ENCODE results near the gene CLPSL1. TPM values are rescaled to one million over a fixed set of nuclear protein-coding genes. Genes with fewer than 3 reads are reported as not detected.

Gene CLPSL1
- total and polyA plus RNA-seq, 2 donors (not counting 1 experiment from before 2014, with no cell fraction given), result not detected

GRCh38 chr6:35781290-35781689 lies 471 bp downstream of the CLPSL1 start:
- Histone ChIP-seq H3K27me3 (replicated peaks in 1 of 4; ENCODE audit: control extremely low read depth in 1 of 4, control insufficient read depth in 3 of 4, insufficient read depth in 4 of 4, low read length in 3 of 4) (peaks cover 0 to 15% (median 2%) of the 10 kb centered on the region in 4 experiments), H3K4me2 (replicated peaks; ENCODE audit: low read depth, low read length, poor library complexity, severe bottlenecking) (no peak overlapping the region), H2AFZ (ENCODE audit: insufficient read depth, low read depth, low read length, poor library complexity, severe bottlenecking) (no peak overlapping the region), H3K4me3 (ENCODE audit: control extremely low read depth in 1 of 5, extremely low read depth in 1 of 5, insufficient read depth in 1 of 5, low read depth in 2 of 5, low read length in 4 of 5) (no peak overlapping the region), H3K9me3 (ENCODE audit: control extremely low read depth in 1 of 3, control insufficient read depth in 2 of 3, insufficient read depth in 1 of 3, low read length in 2 of 3) (no peaks in the 10 kb centered on the region), H3K79me2 (ENCODE audit: control insufficient read depth, insufficient read depth, low read length) (no peaks in the 10 kb centered on the region), H3K4me1 (ENCODE audit: control insufficient read depth in 2 of 2, insufficient read depth in 2 of 2, low read length in 2 of 2) (peaks cover 6 to 11% of the 10 kb centered on the region in 2 donors), H3K27ac (ENCODE audit: low read length in 2 of 2) (no peak overlapping the region), H4K20me1 (ENCODE audit: control insufficient read depth, insufficient read depth, low read length, poor library complexity, severe bottlenecking) (no peaks in the 10 kb centered on the region), H3K36me3 (replicated peaks in 1 of 2; ENCODE audit: control extremely low read depth in 1 of 2, control insufficient read depth in 1 of 2, extremely low read depth in 1 of 2, insufficient read depth in 2 of 2, low read length in 1 of 2) (no peaks in the 10 kb centered on the region), H3K9ac (ENCODE audit: low read length) (no peak overlapping the region)
- intact Hi-C loops (cut with micrococcal nuclease), result no loop called here
- Mint-ChIP-seq H3K27ac (no peak overlapping the region), H3K9me3 (ENCODE audit: insufficient read depth) (no peaks in the 10 kb centered on the region), H3K4me3 (no peak overlapping the region), H3K4me1 (peaks cover 11% of the 10 kb centered on the region), H3K27me3 (peaks cover 29% of the 10 kb centered on the region)
- POLR2A ChIA-PET, result interaction anchor here (0.6 kb wide), 1 partner anchor 403 kb away, joined by 4 read pairs; no protein-coding TSS in a partner anchor
- 71% methylated on average over 1 of the region's 2 CpGs for WGBS (ENCODE audit: insufficient coverage)
- ATAC-seq (ENCODE audit: low read depth) (no peak), DNase-seq (no peak)
- CTCF ChIA-PET, result no interaction called here
- TF ChIP-seq CTCF (IDR thresholded peaks at IDR 0.05) (no peak), EZH2 (IDR thresholded peaks at IDR 0.05; ENCODE audit: borderline replicate concordance, insufficient read depth, low read depth, low read length, poor library complexity, severe bottlenecking) (no peak)

GRCh38 chr6:35782424-35782823 lies 1.6 kb downstream of the CLPSL1 start:
- Histone ChIP-seq H4K20me1 (ENCODE audit: control insufficient read depth, insufficient read depth, low read length, poor library complexity, severe bottlenecking) (no peaks in the 10 kb centered on the region), H3K36me3 (replicated peaks in 1 of 2; ENCODE audit: control extremely low read depth in 1 of 2, control insufficient read depth in 1 of 2, extremely low read depth in 1 of 2, insufficient read depth in 2 of 2, low read length in 1 of 2) (no peaks in the 10 kb centered on the region), H3K9ac (ENCODE audit: low read length) (no peak overlapping the region), H3K4me1 (ENCODE audit: control insufficient read depth in 2 of 2, insufficient read depth in 2 of 2, low read length in 2 of 2) (peaks cover 2 to 4% of the 10 kb centered on the region in 2 donors), H3K4me2 (replicated peaks; ENCODE audit: low read depth, low read length, poor library complexity, severe bottlenecking) (no peak overlapping the region), H3K4me3 (ENCODE audit: control extremely low read depth in 1 of 5, extremely low read depth in 1 of 5, insufficient read depth in 1 of 5, low read depth in 2 of 5, low read length in 4 of 5) (no peak overlapping the region), H2AFZ (ENCODE audit: insufficient read depth, low read depth, low read length, poor library complexity, severe bottlenecking) (no peak overlapping the region), H3K79me2 (ENCODE audit: control insufficient read depth, insufficient read depth, low read length) (no peaks in the 10 kb centered on the region), H3K27ac (ENCODE audit: low read length in 2 of 2) (no peak overlapping the region), H3K27me3 (replicated peaks in 1 of 4; ENCODE audit: control extremely low read depth in 1 of 4, control insufficient read depth in 3 of 4, insufficient read depth in 4 of 4, low read length in 3 of 4) (peaks cover 0 to 23% (median 8%) of the 10 kb centered on the region in 4 experiments), H3K9me3 (ENCODE audit: control extremely low read depth in 1 of 3, control insufficient read depth in 2 of 3, insufficient read depth in 1 of 3, low read length in 2 of 3) (peaks cover 0 to 6% (median 0%) of the 10 kb centered on the region in 3 donors)
- ATAC-seq (ENCODE audit: low read depth) (no peak), DNase-seq (no peak)
- intact Hi-C loops (cut with micrococcal nuclease), result no loop called here
- Mint-ChIP-seq H3K4me1 (peaks cover 5% of the 10 kb centered on the region), H3K9me3 (ENCODE audit: insufficient read depth) (no peaks in the 10 kb centered on the region), H3K27ac (no peak overlapping the region), H3K4me3 (no peak overlapping the region), H3K27me3 (peaks cover 37% of the 10 kb centered on the region)
- ChIA-PET CTCF (no interaction called here), POLR2A (no interaction called here)
- no peak for TF ChIP-seq CTCF (IDR thresholded peaks at IDR 0.05)
- WGBS (ENCODE audit: insufficient coverage), result 93% methylated on average over 2 of the region's 3 CpGs
